Suppressor macrophage treated with lipopolysaccharide for 4 hours (primary cell): Measurements from ENCODE around the gene EXOSC10.
"Not testable (repeated sequence)": the region's sequence is repeated elsewhere in the genome, so short reads cannot be mapped to it uniquely, and the experiment has no call there.

Source experiments
- DNase-seq: peaks from one replicate; pipeline ENCODE4 v3.0.0-alpha.2; 2020

The EXOSC10 gene

DNA sequence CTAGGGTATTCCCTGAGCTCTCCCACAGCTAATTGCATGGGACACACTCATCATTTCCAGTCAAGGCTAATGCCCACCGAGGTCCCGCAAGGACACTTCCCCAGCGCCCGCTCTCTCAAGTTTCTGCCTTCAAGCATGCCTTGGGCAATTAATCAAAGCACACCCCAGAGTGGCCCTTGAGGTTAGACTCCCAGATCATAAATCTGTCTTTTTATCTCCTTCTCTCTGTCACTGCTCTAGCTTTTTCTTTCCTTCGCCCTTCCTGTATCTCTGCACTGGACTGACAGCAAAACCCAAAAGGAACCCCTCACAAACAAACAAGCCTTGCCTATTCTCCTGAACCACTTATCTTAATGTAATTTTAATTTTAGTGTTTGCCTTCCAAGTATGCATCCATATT, 7.9 kb upstream of the EXOSC10 start:
- no peak for DNase-seq

- DNase-seq: no peak
These were observed 5.9 kb upstream of the EXOSC10 start for GRCh38 chr1:11105586-11105985.

DNA sequence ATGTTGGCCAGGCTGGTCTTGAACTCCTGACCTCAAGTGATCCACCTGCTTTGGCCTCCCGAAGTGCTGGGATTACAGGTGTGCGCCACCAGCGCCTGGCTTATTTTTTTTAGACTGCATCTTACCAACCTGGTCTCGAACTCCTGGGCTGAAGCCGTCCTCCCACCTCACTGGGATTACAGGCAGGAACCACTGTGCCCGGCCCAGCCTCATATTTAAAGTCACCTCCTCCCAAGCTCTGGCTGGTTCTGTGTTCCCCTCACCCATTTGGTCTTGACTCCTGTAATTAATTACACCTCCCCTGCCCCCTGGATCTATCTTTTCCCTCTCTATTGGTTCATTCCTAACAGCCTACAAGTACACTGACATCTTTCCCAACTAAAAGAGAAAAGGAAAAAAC, 1.7 kb upstream of the EXOSC10 start:
- DNase-seq: no peak

DNA sequence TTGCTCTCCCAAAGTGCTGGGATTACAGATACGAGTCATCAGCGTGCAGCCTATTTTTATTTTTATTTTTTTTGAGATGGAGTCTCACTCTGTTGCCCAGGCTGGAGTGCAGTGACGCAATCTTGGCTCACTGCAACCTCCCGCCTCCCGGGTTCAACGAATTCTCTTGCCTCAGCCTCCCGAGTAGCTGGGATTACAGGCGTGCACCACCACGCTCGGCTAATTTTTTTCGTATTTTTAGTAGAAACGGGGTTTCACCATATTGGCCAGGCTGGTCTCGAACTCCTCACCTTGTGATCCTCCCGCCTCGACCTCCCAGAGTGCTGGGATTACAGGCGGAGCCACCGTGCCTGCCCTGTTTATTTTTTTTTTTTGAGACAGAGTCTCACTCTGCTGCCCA, 1.1 kb upstream of the EXOSC10 start:
- DNase-seq: not testable (repeated sequence)

DNA sequence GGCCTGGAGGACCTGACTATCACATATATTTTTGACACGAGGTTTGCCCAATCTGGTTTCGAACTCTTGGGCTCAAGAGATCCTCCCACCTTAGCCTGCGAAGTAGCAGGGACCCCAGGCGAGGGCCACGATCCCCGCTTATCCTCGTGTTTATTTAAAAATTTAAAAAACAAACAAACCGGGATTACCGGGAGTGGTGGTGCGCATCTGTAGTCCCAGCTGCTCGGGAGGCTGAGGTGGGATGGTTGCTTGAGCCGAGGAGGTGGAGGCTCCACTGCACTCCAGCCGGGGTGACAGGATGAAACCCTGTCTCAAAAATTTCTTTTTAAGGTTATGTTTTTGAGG, 452 bp upstream of the EXOSC10 start:
- no peak for DNase-seq

DNA sequence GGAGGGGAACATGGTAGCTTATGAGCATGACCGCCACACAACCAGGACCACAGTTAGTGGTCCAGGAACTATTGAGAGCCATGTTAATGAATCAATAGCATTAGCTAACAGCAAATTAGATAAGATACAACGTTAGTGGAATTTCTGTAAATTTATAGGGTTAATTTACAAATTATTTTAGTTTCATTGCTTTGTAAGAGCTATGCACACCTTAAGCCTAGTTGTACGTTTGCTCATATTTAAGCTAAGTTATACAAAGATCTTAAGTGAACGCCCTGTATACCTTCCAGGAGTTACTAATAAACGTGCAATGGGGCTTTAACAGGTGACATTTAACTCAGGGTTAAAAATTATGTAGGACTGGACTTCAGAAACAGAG, 749 bp downstream of the EXOSC10 start:
- no peak for DNase-seq

- DNase-seq: not testable (repeated sequence)
These were observed 15.9 kb downstream of the EXOSC10 start for GRCh38 chr1:11083784-11084183.

DNA sequence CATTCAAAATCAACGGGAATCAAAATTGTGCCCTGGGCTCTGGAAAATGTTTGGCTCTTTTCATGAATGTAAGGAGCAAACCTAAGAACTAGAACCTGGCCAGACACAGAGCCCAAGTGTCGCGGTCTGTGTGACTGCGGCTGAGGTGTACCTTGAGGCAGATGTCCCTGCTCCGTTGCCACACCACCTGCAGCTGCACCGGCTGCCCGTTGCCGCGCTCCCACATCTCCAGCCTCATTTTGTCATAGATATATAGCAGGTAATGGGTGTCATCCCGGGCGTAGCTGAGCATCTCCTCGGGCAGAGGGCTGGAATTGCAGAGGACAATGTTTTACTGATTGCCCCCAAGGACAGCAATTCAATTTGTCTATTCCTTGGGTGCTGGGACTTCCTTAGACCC, 18.7 kb downstream of the EXOSC10 start:
- no peak for DNase-seq

DNA sequence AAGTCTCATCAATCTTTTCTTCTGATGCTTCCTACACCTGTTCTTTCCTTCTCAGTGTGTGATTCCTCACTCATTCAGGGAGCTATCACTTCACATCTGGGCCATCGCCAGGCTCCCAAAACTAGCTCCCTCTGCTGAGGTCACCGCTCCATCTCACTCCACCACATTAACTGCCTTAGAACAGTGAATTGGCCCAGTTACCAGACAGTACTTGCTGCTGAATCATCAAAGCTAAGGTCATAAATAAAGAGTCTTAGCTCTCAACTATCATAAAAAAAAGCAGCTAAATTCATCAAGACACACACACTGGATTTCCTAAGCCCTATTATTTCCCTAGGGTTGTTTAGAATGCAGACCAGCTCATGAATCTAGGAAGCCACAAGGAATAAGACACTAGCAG, 21.0 kb downstream of the EXOSC10 start:
- no peak for DNase-seq

GRCh38 chr1:11073398-11073797, 26.3 kb downstream of the EXOSC10 start:
- DNase-seq: not testable (repeated sequence)

DNA sequence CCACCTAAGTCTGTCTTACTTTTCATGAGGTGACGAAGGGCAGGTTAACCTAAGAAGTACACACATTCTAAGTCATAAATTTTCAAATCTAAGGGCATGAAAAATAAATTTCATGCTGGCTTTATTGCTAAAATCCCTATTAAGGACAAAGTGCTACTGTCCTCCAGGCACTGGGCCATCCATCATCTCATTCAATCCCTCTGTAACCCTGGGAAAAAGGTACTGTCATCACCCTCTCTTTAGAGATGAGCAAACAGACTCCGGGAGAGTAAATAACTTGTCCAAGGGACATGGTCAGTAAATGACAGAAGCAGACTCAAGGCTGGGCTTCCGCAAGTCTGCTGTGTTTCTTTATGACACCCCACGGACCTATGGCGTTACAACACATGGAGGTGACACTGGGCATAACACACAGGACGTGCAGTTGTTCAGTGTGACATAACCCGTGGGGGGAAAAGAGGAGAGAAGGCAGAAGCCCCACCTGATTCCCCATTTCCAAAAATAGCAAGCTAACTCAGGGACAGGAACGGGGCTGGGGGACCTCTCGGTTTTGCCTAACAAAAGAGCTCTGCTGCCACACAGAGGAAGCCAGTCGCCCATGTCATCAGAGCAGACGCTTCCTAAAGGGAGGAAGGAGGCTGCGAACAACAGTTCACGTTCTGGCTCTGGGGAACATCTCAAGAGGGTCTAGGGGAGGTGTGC, 27.3 kb downstream of the EXOSC10 start:
- DNase-seq: no peak

DNA sequence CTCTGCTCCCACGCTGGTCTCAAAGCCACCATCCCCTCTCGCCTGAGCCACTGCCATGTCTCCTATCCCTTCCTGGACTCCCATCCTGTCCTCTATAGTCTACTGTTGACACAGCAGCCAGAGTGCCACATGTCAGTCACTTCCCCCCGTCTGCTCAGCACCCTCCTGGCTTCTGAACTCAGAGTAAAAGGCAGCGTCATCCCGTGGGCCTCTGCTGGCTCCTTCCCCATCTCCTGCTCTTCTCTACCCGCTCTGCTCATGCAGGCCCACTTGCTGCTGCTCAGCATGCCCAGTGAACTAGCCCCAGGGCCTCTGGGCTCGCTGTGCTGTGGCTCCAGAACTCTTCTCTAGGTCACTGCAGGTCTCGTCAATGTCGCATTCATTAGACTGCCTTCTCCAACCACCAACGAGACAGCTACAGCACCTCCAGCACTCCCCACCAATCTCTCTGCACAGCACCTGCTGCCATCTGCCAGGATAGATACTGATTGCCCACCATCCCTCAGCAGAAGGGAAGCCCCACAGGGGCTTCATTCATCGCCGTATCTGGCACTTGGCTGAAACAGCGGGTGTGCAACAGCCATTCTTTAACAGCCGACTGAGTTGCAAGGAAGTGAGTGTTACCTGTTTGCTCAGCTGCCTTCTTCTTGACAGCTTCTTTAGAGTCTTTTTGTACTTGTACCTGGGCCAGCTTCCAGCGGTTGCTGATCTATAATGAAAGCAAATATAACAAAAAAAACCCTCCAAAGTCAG, 28.0 kb downstream of the EXOSC10 start:
- no peak for DNase-seq

DNA sequence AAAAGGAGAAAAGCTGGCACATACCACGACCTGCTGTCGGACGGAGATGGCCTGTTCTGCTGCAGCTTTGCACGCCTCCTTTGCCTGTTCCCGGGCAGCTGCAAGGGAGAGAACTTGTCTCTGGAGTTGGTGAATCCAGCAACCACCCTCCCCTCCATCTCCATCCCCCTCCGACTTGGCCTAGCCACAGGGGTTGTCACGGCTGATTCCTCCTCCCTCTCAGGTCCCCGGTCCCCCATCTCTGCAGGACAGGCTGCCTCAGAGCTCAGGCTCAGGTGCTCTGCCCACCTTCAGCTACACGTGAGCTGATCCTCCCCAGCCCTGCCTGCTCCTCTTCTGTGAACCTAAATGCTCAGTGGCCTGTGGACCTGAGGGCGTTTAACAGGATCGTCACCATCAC, 28.8 kb downstream of the EXOSC10 start:
- no peak for DNase-seq

- DNase-seq: no peak
These were observed 30.8 kb downstream of the EXOSC10 start for GRCh38 chr1:11068600-11069473.

- no peak for DNase-seq
These were observed 31.7 kb downstream of the EXOSC10 start for GRCh38 chr1:11067716-11068599.

GRCh38 chr1:11065796-11066195, 33.9 kb downstream of the EXOSC10 start:
- no peak for DNase-seq

DNA sequence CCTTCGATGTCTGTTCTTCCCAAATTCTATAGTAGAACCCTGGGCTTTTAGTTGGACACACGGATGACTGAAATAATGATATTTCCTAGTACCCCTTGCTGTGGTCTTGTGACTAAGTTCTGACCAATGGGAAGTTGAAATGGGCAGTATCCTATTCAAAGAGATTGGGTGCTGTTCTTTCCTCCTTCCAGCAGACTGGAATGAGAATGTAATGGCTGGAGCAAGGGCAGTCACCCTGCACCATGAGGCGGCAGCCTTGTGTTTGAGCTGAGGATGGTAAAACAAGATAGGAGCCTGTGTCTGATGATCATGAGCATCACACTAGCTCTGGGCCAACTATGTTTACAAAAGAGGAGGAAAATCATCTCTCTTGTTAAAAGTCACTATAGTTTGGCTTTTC, 34.7 kb downstream of the EXOSC10 start:
- DNase-seq: no peak

- DNase-seq: not testable (repeated sequence)
These were observed 35.6 kb downstream of the EXOSC10 start for GRCh38 chr1:11063937-11064537.

- no peak for DNase-seq
These were observed 36.7 kb downstream of the EXOSC10 start for GRCh38 chr1:11062965-11063401.

- DNase-seq: no peak
These were observed 37.9 kb downstream of the EXOSC10 start for GRCh38 chr1:11061652-11062365.
